A549 treated with CpdA at 1 μM for 4 hours (cell line): ENCODE results near the gene ATP8A1. TPM values are rescaled to one million over a fixed set of nuclear protein-coding genes. Genes with fewer than 3 reads are reported as not detected.

Experiments
- total RNA-seq: library from RNA; stranded (reverse); fragments of 200-300 nt; extraction: Qiagen RNA extraction; gene quantifications from 5 replicates; pipeline ENCODE4 v1.2.3, GENCODE V29; 2022; ENCODE audit warnings: low read depth

Gene ATP8A1
- total RNA-seq = 0.03 to 0.23 TPM (median 0.05 TPM) in 5 replicates

DNA sequence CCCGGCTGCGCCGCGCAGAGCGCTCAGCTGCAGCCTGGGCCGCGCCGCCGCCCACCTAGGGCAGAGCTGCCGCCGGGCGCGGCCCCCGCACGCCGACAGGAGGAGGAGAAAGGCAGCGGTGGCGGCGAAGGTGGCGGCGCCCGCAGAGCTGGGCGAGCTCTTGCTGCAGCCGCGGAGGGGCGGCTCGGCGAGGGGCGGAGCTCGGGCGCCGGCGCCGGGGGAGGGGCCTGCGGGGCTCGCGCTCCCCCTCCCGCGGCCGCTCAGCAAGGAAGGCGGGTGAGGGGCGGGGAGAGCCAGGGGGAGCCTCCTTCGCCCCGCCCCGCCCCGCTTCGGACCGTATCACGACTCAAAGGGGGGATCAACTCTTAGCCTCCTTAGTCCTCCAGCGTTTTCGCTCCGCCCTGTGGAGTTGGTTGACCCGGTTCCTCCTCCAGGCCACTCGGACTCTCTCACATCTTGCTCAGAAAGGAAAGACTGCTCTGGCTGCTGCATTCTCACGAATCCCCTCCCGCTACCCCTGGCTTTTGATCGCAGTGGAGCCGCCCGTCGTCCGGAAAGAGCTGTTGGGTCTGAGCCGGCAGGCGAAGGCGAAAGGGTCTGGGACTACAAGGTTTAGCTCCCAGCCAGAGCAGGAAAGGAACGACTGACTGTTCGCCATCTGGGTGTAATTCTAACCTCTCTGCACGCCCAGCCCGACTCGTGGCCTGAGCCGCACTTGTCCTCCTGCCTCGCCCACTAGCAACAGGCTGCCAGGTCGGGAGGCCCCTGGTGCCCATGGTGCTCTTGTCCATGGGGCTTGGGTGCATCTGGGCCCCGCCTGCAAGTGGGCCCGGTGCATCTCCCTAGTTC, at the start of gene ATP8A1:
ATP8A1 (minus strand) TSS at position 162 of the 849 bp plus-strand sequence. CDS start 232 bp downstream, outside the sequence.

DNA sequence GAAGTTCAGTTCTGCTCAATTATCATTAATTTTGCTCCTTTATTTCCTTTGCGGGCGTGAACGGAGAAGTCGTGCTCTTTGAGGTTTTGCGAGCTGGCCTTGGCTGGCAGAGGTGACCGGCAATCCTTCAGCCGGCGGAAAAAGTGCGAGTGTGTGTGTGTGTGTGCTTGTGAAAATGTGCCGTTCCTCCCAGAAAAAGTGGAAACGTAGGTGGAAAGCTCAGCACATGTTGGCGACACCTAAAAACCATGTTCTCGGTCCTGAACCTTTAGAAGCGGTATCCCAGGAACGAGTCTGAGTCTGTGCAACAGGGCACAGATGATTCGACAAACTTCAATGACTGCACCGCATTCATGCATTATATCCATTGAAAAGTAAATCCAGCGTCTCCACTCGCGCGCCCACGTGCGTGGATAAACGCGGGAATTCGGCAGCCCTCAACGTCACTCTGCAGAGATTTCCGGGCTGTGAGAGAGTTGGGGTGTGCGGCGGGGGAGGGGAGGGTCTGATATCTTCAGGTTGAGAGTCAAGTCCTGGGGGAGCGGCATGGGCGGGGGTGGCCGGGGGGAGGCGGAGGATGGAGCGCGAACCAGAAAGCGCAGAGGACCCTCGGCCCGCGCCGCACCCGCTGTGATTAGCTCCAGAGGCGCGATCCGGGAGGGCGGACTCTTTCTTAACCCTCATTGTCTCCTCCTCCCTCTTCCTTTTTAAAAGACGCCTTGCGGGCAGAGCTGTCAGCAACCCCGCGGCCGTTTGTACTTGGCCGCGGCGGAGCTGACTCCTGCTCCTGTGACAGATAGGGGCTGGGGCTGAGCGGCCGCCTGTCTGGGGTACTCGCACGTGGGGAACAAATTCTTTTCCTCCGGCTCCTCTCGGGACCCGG, 259.9 kb downstream of the ATP8A1 start, which contains the start of gene SHISA3:
SHISA3 (plus strand) TSS at position 737 of the 883 bp plus-strand sequence. CDS start 569 bp downstream, outside the sequence.

Other genes starting within 250 kb of the ATP8A1 start
- not detected in 5 replicates for gene GRXCR1, start 235.6 kb upstream of the ATP8A1 start, total RNA-seq